H1 (cell line): ENCODE results near the gene CELSR3.

Source experiments
- ATF3 ChIP-seq: IDR thresholded peaks from 2 replicates; pipeline ENCODE4 v1.6.1; 2011; ENCODE audit warnings: low read depth, mild to moderate bottlenecking, low read length; ENCODE audit not compliant: insufficient read depth
- CEBPB ChIP-seq: IDR thresholded peaks from 2 replicates; pipeline ENCODE4 v1.6.1; 2012; ENCODE audit warnings: low read depth, low read length
- CTCF ChIP-seq, 3 experiments: IDR thresholded peaks; 1 replicate in 2 of 3; 2 replicates in 1 of 3; pipeline versions ENCODE4 v1.5.1 to v1.6.1; 2011; ENCODE audit warnings: low read length in 3 of 3, mild to moderate bottlenecking in 3 of 3, inconsistent platforms in 2 of 3, low read depth in 1 of 3, moderate library complexity in 1 of 3; ENCODE audit not compliant: insufficient read depth in 1 of 3; ENCODE audit errors: control extremely low read depth in 1 of 3
- EGR1 ChIP-seq: IDR thresholded peaks from 2 replicates; pipeline ENCODE4 v1.6.1; 2011; ENCODE audit warnings: low read depth, low read length, borderline replicate concordance
- TCF12 ChIP-seq: IDR thresholded peaks from 2 replicates; pipeline ENCODE4 v1.6.1; 2011; ENCODE audit warnings: low read depth, mild to moderate bottlenecking, low read length
- TEAD4 ChIP-seq: IDR thresholded peaks from 2 replicates; pipeline ENCODE4 v1.6.1; 2012; ENCODE audit warnings: low read depth, low read length, inconsistent platforms, mixed read lengths

GRCh38 chr3:48678056-48678455 is 15.4 kb upstream of the CELSR3 start:
- no peak for TF ChIP-seq CEBPB
- TF ChIP-seq TEAD4: no peak
- no peak for TF ChIP-seq CTCF (IDR thresholded peaks at IDR 0.05; ENCODE audit: control extremely low read depth in 1 of 3, insufficient read depth in 1 of 3, low read depth in 1 of 3, low read length in 3 of 3)
- TF ChIP-seq ATF3: no peak
- no peak for TF ChIP-seq TCF12
- no peak for TF ChIP-seq EGR1
